Measurements from ENCODE around the gene CCDC171. TPM values are rescaled to one million over a fixed set of nuclear protein-coding genes. Genes with fewer than 3 reads are reported as not detected.

Gene CCDC171
- total RNA-seq, 1 experiment from 2014 or later = 2.6 TPM

- TF ChIP-seq MAX (IDR thresholded peaks at IDR 0.05) = no peak
Measured at GRCh38 chr9:16012621-16013020, 459.8 kb downstream of the CCDC171 start (continued).

- H4K20me1 ChIP-seq (ENCODE audit: insufficient read depth) = no peaks in the 10 kb centered on the region
- H3K27me3 ChIP-seq (ENCODE audit: insufficient read depth, low read length) = no peaks in the 10 kb centered on the region
- no TSS peak for BruUV-seq (replicated peaks)
- H3K4me2 ChIP-seq (ENCODE audit: low read length) = no peak overlapping the region
- H3K9me2 ChIP-seq (ENCODE audit: insufficient read depth) = no peaks in the 10 kb centered on the region
- H3K79me2 ChIP-seq (ENCODE audit: insufficient read depth, low read length) = no peaks in the 10 kb centered on the region
- H3K4me1 ChIP-seq (ENCODE audit: control insufficient read depth in 1 of 2, insufficient read depth in 2 of 2, low read length in 2 of 2) = no peaks in the 10 kb centered on the region
- RAD21 ChIA-PET (ENCODE audit: low non-redundant PET in 1 of 2, low total read pairs in 2 of 2, uncharacterized antibody in 2 of 2, unreplicated experiment in 2 of 2) = no interaction called here
- H3K9me3 ChIP-seq (ENCODE audit: control insufficient read depth in 1 of 2, insufficient read depth in 1 of 2, low read depth in 1 of 2, low read length in 2 of 2) = peaks cover 0 to 3% of the 10 kb centered on the region in 2 experiments; a peak in 1 of 4 replicates
- TF ChIP-seq ELF1 (IDR thresholded peaks at IDR 0.05; ENCODE audit: borderline replicate concordance, low read depth) (no peak), POLR2A (IDR thresholded peaks at IDR 0.05; ENCODE audit: borderline replicate concordance, extremely low read depth, insufficient read depth, insufficient read length) (no peak), MAX (IDR thresholded peaks at IDR 0.05) (no peak), ZNF274 (IDR thresholded peaks at IDR 0.05; ENCODE audit: low read depth, low read length) (no peak), POLR2AphosphoS5 (IDR thresholded peaks at IDR 0.05; ENCODE audit: low read depth, low read length) (no peak), ZFX (IDR thresholded peaks at IDR 0.05) (no peak), EZH2phosphoT487 (IDR thresholded peaks at IDR 0.05; ENCODE audit: borderline replicate concordance) (no peak), TCF7L2 (IDR thresholded peaks at IDR 0.05; ENCODE audit: borderline replicate concordance, extremely low read depth, insufficient read depth, insufficient read length) (no peak), EZH2 (IDR thresholded peaks at IDR 0.05) (no peak), SIN3A (IDR thresholded peaks at IDR 0.05; ENCODE audit: low read depth) (no peak), REST (IDR thresholded peaks at IDR 0.05; ENCODE audit: low read depth) (no peak), SP1 (IDR thresholded peaks at IDR 0.05; ENCODE audit: low read depth) (no peak), SRF (IDR thresholded peaks at IDR 0.05; ENCODE audit: low read depth) (no peak), ATF3 (IDR thresholded peaks at IDR 0.05) (no peak), FOSL1 (IDR thresholded peaks at IDR 0.05; ENCODE audit: low read depth) (no peak), JUND (IDR thresholded peaks at IDR 0.05) (no peak), CBX3 (IDR thresholded peaks at IDR 0.05; ENCODE audit: low read depth) (no peak)
- CTCF ChIA-PET = no interaction called here
- H2AFZ ChIP-seq (ENCODE audit: low read depth, low read length, poor library complexity, severe bottlenecking) = no peak overlapping the region
- H3K27ac ChIP-seq (ENCODE audit: low read depth, low read length) = no peak overlapping the region
- POLR2A ChIA-PET = no interaction called here
- ATAC-seq (no peak), DNase-seq (ENCODE audit: low read depth, low spot score) (no peak)
- intact Hi-C loops (cut with micrococcal nuclease) = no loop called here
- H3K4me3 ChIP-seq (replicated peaks in 1 of 2; ENCODE audit: low read depth in 1 of 2, low read length in 2 of 2) = no peak overlapping the region
- H3K36me3 ChIP-seq (ENCODE audit: control insufficient read depth in 1 of 2, insufficient read depth in 2 of 2, low read length in 2 of 2) = no peaks in the 10 kb centered on the region
- H3K9ac ChIP-seq (ENCODE audit: low read length) = no peak overlapping the region
Measured at GRCh38 chr9:16013366-16013765, 460.5 kb downstream of the CCDC171 start.
